ENCODE data around the gene LAMB4. TPM values are rescaled to one million over a fixed set of nuclear protein-coding genes. Genes with fewer than 3 reads are reported as not detected.

The LAMB4 gene
- total RNA-seq, 2 donors from 2014 or later: 0.26 to 2.0 TPM

GRCh38 chr7:108118959-108119358 is 11.2 kb downstream of the LAMB4 start:
- no peaks in the 10 kb centered on the region for H3K4me1 ChIP-seq
- intact Hi-C loops (cut with DNase I): no loop called here
- no peak for TF ChIP-seq CTCF (IDR thresholded peaks at IDR 0.05)
- DNase-seq (no peak), ATAC-seq (no peak)
- H3K27me3 ChIP-seq: no peaks in the 10 kb centered on the region
- no peak overlapping the region for H3K27ac ChIP-seq
- no peaks in the 10 kb centered on the region for H3K36me3 ChIP-seq (replicated peaks in 1 of 2; ENCODE audit: insufficient read depth in 1 of 2, low read depth in 2 of 2)
- 90 to 93% methylated on average over 2 of the region's 2 CpGs for WGBS, 2 donors
- no peak overlapping the region for H3K4me3 ChIP-seq
- H3K9me3 ChIP-seq: no peaks in the 10 kb centered on the region

- Histone ChIP-seq H3K9me3 (no peaks in the 10 kb centered on the region), H3K27ac (no peak overlapping the region), H3K4me1 (peaks cover 4% of the 10 kb centered on the region), H3K27me3 (no peaks in the 10 kb centered on the region), H3K4me3 (no peak overlapping the region), H3K36me3 (replicated peaks in 1 of 2; ENCODE audit: insufficient read depth in 1 of 2, low read depth in 2 of 2) (no peaks in the 10 kb centered on the region)
- ATAC-seq (peak; percentile 56), DNase-seq (peak in 2 of 4 donors; percentile 30 to 38)
- WGBS, 2 donors: 54 to 56% methylated on average over 6 of the region's 6 CpGs
- TF ChIP-seq POLR2A (IDR thresholded peaks at IDR 0.05) (no peak), CTCF (IDR thresholded peaks at IDR 0.05) (peak in 6 of 7 experiments; percentile 39 to 62 (median 51))
- intact Hi-C loops (cut with DNase I): no loop called here
These were observed 15.9 kb downstream of the LAMB4 start for GRCh38 chr7:108114117-108114841.

GRCh38 chr7:108112683-108113082 is 17.5 kb downstream of the LAMB4 start:
- DNase-seq (no peak), ATAC-seq (no peak)
- TF ChIP-seq POLR2A (IDR thresholded peaks at IDR 0.05) (no peak), CTCF (IDR thresholded peaks at IDR 0.05) (no peak)
- 76 to 87% methylated on average over 1 to 2 of the region's 2 CpGs for WGBS, 2 donors
- Histone ChIP-seq H3K27ac (no peak overlapping the region), H3K9me3 (no peaks in the 10 kb centered on the region), H3K4me3 (no peak overlapping the region), H3K4me1 (peaks cover 4% of the 10 kb centered on the region), H3K36me3 (replicated peaks in 1 of 2; ENCODE audit: insufficient read depth in 1 of 2, low read depth in 2 of 2) (no peaks in the 10 kb centered on the region), H3K27me3 (no peaks in the 10 kb centered on the region)
- intact Hi-C loops (cut with DNase I): no loop called here

- no peaks in the 10 kb centered on the region for H3K36me3 ChIP-seq (replicated peaks in 1 of 2; ENCODE audit: insufficient read depth in 1 of 2, low read depth in 2 of 2)
- DNase-seq (peak; percentile 25 to 50 (median 28)), ATAC-seq (peak; percentile 75)
- no peaks in the 10 kb centered on the region for H3K9me3 ChIP-seq
- H3K27ac ChIP-seq: peak overlapping the region in 1 of 4 donors; percentile 12
- no peaks in the 10 kb centered on the region for H3K27me3 ChIP-seq
- WGBS, 2 donors: 57 to 64% methylated on average over 2 of the region's 2 CpGs
- no peak overlapping the region for H3K4me3 ChIP-seq
- H3K4me1 ChIP-seq: peaks cover 4% of the 10 kb centered on the region
- intact Hi-C loops (cut with DNase I): no loop called here
- no peak for TF ChIP-seq POLR2A (IDR thresholded peaks at IDR 0.05)
- TF ChIP-seq CTCF (IDR thresholded peaks at IDR 0.05): peak; percentile 12 to 58 (median 42)
These were observed 20.8 kb downstream of the LAMB4 start for GRCh38 chr7:108109221-108109908.

Measured in body of pancreas (tissue), 4 donors.